ENCODE results near the gene TBC1D5.

DNA sequence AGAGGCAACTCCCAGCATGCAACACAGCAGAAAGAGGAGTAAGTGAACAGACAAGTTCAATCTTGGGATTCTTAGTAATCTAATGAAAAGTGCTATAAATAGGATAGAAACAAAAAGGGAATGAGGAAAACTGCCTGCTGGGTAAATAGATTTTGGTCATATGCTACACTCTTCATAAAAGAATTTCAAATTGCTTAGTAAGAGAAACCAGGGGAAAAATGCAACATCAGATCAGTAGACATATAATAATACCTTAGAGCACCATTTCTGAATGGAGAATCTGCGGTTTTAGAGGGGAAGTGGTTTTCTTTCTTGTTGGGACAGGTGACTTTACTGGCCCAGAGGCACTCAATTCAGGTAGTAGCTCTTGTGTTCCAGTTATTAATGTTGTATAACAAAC lies 13.4 kb upstream of the TBC1D5 start:
- TF ChIP-seq EZH2 (IDR thresholded peaks at IDR 0.05; ENCODE audit: low read depth, low read length, severe bottlenecking): no peak
- TF ChIP-seq, protein P1, sequence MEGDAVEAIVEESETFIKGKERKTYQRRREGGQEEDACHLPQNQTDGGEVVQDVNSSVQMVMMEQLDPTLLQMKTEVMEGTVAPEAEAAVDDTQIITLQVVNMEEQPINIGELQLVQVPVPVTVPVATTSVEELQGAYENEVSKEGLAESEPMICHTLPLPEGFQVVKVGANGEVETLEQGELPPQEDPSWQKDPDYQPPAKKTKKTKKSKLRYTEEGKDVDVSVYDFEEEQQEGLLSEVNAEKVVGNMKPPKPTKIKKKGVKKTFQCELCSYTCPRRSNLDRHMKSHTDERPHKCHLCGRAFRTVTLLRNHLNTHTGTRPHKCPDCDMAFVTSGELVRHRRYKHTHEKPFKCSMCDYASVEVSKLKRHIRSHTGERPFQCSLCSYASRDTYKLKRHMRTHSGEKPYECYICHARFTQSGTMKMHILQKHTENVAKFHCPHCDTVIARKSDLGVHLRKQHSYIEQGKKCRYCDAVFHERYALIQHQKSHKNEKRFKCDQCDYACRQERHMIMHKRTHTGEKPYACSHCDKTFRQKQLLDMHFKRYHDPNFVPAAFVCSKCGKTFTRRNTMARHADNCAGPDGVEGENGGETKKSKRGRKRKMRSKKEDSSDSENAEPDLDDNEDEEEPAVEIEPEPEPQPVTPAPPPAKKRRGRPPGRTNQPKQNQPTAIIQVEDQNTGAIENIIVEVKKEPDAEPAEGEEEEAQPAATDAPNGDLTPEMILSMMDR (IDR thresholded peaks at IDR 0.05; ENCODE audit: control extremely low read depth in 1 of 3, insufficient read depth in 1 of 3, low read depth in 1 of 3, low read length in 3 of 3): no peak
- TF ChIP-seq, protein P2, sequence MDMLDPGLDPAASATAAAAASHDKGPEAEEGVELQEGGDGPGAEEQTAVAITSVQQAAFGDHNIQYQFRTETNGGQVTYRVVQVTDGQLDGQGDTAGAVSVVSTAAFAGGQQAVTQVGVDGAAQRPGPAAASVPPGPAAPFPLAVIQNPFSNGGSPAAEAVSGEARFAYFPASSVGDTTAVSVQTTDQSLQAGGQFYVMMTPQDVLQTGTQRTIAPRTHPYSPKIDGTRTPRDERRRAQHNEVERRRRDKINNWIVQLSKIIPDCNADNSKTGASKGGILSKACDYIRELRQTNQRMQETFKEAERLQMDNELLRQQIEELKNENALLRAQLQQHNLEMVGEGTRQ (IDR thresholded peaks at IDR 0.05; ENCODE audit: low read length): no peak
- no peak for TF ChIP-seq POLR2A (IDR thresholded peaks at IDR 0.05; ENCODE audit: control extremely low read depth in 1 of 2, low read depth in 2 of 2, low read length in 2 of 2)
- TF ChIP-seq GABPA (IDR thresholded peaks at IDR 0.05; ENCODE audit: borderline replicate concordance, insufficient read depth, low read length): no peak
- no peak for TF ChIP-seq MAFK (IDR thresholded peaks at IDR 0.05; ENCODE audit: low read depth, low read length)
- TF ChIP-seq SP1 (IDR thresholded peaks at IDR 0.05; ENCODE audit: low read depth, low read length): no peak
- TF ChIP-seq PHF8 (conservative IDR thresholded peaks at IDR 0.05; ENCODE audit: low read depth, low read length): no peak
- no peak for TF ChIP-seq POLR2AphosphoS5 (IDR thresholded peaks at IDR 0.05; ENCODE audit: low read depth, low read length)
- TF ChIP-seq, protein P3, sequence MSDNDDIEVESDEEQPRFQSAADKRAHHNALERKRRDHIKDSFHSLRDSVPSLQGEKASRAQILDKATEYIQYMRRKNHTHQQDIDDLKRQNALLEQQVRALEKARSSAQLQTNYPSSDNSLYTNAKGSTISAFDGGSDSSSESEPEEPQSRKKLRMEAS (IDR thresholded peaks at IDR 0.05): no peak
- no peak for TF ChIP-seq SIN3A (conservative IDR thresholded peaks at IDR 0.05 in 1 of 2, IDR thresholded peaks at IDR 0.05 in 1 of 2; ENCODE audit: low read depth in 1 of 2, low read length in 2 of 2)
- TF ChIP-seq TAF7 (optimal IDR thresholded peaks at IDR 0.05; ENCODE audit: borderline replicate concordance, low read depth, low read length): no peak
